NCI-H526 treated with DMSO at 0.1 percent for 48 hours (cell line): ENCODE measurements around the gene EBF3.

Source experiments
- DNase-seq: peaks from one replicate; lab custom pipeline; 2025; lab: John Stamatoyannopoulos, UW

The EBF3 gene

DNA sequence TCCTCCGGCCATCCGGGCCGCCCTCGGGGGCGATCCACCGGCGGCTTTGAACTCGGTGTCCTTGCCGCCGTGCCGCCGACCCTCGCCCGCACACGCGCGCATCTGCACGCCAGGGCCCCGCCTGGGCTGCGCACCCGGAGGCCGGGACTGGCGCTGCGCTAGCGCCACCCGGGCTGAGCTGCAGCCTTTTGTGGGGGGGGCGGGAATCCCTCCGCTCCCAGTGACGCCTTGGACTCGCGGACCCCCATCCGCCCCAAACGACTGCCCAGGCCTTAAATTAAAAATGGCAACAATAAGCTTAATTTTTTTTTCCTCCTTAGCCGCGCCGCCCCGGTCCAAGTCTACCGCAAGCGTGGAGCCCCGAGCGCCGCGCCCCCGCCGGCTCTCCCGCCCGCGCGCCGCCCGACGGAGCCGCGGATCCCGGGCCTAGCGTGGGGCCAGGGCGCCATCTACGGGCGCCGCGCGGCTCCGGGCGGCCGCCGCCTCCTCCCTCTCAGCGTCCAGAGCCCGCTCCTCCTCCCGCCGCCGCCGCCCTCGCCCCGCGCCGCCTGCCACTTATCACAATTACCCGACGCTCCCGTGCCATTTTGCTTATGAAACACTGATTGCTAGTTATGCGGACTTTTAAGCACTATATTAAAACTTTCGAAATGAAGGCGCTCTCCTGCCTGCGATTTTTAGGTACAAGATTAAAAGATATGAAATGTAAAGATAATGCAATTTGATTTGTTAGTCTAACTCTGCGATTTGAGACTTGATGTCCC is 7.5 kb upstream of the EBF3 start:
- no peak for DNase-seq

DNA sequence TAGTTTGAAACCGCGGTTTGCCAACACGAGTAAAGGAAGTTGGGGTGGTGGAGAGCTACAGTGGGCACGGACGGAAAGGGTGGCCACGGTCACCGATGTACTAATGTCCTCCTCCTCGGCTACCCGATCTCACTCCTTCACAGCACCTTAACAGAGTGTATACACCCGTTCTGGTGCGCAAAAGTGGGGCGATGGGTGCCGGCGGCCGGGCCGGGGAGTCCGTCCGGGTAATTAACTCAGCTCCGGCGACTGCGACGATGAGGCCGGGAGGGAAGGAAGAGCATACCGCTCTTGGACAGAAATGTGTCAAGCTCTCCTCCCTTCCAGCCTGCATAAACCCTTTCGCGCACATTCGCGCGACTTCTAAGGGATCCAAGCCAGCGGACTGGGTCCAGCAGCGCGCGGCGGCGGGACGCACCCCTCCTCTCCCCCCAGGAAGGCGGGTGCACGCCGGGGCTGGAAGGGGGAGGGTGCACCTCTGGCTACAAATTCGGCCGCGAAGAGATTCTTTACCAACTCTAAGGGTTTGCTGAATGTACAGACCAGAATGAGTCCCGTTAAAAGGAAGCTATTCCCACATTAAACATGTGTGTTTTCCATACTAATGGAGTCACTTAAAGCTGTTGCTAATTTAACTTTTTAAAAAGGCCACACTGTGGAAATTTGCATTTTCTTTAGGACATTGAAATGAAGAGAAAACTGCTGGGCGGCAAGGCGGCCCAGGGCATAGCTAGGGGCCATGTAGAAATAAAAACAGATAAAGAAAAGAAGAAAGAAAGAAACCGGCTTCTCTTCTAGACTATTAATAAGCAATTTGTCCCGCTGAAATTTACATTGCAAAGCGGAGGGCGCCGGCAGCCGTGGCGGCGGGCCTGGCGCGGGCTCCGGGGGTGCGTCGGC is 6.6 kb upstream of the EBF3 start:
- DNase-seq, result no peak

DNA sequence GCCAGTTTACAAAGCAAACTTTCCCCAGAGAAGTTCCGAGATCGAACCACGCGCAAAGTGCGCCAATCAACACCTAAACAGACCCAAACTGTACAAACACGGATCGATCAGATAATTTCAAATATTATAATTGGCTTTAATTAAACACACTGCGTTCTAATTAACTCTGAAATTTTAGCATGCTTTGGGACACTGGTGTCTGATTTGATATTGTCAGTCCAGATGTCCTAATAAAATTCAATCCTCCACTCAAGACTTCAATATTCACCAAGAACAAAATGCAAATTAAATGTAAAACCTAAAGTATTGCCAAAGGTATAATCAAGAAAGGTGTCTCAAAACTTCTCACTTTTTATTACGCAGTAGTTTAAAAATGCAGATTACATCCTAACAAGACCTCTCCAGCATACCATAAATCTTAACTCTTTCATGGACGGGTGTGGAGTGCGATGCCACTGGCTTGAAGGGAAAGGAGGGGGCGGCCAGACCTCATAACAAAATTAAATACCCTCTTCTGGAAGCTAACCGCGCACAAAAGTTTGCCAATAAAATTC is 5.9 kb upstream of the EBF3 start:
- DNase-seq, result no peak

- DNase-seq, result no peak
Measured at GRCh38 chr10:129969184-129969910, 5.3 kb upstream of the EBF3 start.

- DNase-seq, result peak; percentile 51
Measured at GRCh38 chr10:129968853-129969183, 4.7 kb upstream of the EBF3 start.

GRCh38 chr10:129968020-129968852 is 4.2 kb upstream of the EBF3 start:
- no peak for DNase-seq

DNA sequence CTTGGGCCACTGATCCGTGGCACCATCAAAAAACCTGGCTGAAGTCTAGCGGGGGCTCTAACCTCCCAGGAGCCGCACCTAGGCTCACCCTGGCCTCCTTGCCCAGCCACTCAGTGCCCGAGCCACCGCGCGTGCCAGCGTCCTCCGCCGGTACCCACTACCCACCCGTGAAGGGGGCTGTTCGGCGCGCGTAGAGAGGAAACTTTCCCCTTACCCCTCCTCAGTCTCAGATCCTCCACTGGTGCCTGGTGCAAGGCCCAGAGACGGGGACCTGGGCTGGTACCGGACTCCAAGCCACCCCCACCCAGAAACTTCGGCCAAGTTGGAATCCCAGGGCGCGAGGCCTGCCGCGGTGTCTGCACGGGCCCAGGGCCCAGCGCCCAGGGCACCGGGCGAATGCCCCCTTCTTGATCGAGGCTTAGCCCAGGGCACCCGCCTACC is 3.5 kb upstream of the EBF3 start:
- no peak for DNase-seq

DNA sequence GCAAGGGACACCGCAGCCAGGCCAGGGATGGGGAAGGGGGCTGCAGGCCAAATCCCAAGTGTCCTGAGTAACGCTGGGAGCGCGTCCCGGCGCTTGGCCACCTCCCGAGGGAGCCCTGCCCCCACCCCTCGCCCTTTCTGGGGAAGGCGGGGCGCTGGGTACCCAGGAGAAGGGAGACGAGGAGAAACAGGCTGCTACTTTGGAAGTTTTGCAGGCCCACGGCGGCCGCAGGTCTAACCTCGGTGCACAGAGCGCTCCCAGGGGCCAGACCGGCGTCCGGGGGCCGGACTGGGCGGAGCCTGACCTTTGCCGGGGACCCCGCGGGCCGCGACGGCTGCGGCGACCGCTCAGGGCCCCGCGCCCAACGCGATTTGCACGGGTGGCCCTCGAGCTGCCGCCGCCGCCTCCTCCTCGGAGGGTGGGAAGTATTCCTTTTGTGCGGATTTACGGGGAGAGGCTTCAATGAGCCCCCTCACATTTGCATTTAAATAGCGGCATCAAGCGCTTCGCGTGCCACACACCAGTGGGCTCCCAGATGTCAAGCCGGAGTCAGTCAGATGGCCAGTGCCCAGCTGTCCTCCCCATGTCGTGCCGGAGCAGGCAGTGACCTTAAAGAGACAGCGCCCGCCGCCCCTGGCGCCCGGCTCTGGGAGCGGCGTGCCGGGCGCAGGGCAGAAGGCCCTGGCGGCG is 3.0 kb upstream of the EBF3 start:
- no peak for DNase-seq

DNA sequence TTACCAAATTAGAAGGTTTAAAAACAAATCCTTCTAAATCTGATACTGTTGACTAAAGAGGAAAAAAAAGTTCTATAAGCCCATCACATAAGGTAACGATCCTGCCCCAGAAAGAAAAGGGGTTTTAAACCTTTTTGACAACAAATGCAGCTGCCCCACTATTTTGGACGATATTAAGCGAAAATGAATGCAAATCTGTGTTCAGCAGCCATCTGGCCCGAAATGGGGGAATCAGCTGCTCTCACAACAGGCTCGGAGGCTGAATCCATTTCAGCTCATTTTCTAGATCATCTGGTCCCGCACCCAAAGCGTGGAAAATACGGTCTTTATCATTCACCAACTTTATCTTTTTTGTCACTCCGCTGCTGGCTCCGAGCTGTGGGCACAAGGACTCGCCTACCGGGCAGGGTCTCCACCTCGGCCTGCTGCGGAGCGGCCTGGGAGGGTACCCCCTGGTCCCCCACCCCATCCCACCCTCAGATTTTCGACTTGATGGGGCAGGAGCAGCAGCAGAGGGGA is 2.4 kb upstream of the EBF3 start:
- DNase-seq, result no peak

GRCh38 chr10:129965959-129966358 is 1.9 kb upstream of the EBF3 start:
- no peak for DNase-seq

GRCh38 chr10:129965425-129965808 is 1.3 kb upstream of the EBF3 start:
- no peak for DNase-seq

GRCh38 chr10:129964611-129965424 is 744 bp upstream of the EBF3 start:
- DNase-seq, result no peak

GRCh38 chr10:129962872-129963640 is 1.0 kb downstream of the EBF3 start:
- DNase-seq, result no peak

GRCh38 chr10:129962031-129962871 is 1.8 kb downstream of the EBF3 start:
- DNase-seq, result no peak

GRCh38 chr10:129961157-129961701 is 2.8 kb downstream of the EBF3 start:
- DNase-seq, result no peak

- DNase-seq, result no peak
Measured at GRCh38 chr10:129960481-129961156, 3.5 kb downstream of the EBF3 start.
